ENCODE data around the gene KLHDC7B.

Gene KLHDC7B

DNA sequence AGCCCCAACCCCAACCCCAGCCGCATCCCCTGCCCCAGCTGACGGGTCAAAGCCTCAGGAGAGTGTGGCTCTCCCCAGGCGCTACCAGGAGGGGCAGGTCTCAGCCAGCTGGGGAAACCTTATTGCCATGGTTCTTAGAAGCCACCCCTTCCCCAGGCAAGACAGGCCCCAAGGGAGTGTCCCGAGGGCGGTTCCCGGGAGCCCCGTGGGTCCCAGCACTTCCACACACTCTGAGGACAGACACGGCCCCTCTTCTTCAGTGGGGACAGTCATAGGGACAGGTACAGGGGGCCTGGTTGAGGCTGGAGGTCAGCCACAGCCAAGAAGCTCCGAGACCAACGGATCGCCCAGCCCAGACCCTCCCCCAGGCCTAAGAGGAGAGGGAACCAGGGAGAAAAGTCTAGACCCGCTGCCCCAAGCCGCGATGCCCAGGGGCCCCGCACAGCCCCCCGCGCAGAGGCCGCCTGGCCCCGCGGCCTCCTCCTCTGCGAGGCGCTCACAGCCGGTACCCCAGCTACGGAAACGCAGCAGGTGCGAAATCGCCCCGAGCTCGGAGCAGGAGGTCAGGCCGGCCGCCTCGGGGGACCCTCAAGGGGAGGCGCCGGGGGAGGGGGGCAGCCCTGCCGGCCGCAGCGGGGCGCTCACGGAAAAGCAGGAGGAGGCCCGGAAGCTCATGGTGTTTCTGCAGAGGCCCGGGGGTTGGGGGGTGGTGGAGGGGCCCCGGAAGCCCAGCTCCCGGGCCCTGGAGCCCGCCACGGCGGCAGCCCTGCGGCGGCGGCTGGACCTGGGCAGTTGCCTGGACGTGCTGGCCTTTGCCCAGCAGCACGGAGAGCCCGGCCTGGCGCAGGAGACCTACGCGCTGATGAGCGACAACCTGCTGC lies 2.6 kb downstream of the KLHDC7B start:
- no peak for DNase-seq (ENCODE audit: low spot score)

DNA sequence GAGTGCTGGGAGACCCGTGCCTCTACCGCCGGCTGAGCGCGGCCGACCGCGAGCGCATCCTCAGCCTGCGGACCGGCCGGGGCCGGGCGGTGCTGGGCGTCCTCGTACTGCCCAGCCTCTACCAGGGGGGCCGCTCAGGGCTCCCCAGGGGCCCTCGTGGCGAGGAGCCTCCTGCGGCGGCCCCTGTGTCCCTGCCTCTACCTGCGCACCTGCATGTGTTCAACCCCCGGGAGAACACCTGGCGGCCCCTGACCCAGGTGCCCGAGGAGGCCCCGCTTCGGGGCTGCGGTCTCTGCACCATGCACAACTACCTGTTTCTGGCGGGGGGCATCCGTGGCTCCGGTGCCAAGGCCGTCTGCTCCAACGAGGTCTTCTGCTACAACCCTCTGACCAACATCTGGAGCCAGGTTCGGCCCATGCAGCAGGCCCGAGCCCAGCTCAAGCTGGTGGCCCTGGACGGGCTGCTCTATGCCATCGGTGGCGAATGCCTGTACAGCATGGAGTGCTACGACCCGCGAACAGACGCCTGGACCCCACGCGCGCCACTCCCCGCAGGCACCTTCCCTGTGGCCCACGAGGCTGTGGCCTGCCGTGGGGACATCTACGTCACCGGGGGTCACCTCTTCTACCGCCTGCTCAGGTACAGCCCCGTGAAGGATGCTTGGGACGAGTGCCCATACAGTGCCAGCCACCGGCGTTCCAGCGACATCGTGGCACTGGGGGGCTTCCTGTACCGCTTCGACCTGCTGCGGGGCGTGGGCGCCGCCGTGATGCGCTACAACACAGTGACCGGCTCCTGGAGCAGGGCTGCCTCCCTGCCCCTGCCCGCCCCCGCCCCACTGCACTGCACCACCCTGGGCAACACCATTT lies 3.5 kb downstream of the KLHDC7B start:
- no peak for DNase-seq (ENCODE audit: low spot score)

DNA sequence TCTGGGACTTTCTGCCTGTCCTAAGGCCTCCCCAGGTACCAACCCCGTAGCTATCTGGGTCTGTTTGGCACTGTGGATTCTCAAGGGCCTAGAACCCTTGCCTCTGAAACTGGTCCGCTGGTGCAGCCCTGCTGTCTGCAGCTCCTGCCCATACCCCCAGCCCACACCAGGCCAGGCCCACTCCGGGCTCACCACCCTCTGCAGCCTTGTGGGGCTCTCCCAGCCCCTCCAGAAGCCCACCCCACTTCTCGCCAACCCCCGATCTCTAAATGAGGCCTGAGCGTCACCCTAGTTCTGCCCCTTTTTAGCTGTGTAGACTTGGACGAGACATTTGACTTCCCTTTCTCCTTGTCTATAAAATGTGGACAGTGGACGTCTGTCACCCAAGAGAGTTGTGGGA lies 4.7 kb downstream of the KLHDC7B start:
- no peak for DNase-seq (ENCODE audit: low spot score)

DNA sequence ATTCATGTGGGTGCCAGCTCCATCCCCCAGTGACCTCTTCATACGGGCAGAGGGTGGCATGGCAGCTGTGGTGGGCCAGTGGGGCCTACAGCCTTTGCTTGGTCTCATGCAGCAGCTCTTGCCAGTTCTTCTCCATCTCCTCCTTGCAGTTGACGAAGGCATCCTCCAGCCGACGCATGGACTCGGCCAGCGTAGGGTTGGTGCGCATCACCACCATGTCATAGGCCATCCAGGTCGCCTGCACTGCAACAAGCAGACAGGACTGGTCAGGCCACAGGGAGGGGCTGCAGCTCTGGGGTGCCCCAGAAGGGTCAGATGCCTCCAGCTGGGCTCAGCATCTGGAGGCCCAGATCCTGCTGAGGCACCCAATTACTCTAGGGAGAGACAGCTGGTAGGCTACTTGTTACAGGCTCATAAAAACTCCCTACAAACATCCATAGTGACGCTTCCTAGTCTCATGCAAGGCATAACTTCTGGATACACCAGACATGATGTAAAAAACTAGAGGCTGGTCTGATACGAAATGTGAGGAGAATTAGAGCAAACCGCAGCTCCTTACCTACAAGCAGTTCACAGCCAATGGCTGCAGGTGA lies 5.6 kb downstream of the KLHDC7B start:
- DNase-seq (ENCODE audit: low spot score), result no peak

GRCh38 chr22:50553310-50553709 lies 7.6 kb downstream of the KLHDC7B start:
- DNase-seq (ENCODE audit: low spot score), result no peak

DNA sequence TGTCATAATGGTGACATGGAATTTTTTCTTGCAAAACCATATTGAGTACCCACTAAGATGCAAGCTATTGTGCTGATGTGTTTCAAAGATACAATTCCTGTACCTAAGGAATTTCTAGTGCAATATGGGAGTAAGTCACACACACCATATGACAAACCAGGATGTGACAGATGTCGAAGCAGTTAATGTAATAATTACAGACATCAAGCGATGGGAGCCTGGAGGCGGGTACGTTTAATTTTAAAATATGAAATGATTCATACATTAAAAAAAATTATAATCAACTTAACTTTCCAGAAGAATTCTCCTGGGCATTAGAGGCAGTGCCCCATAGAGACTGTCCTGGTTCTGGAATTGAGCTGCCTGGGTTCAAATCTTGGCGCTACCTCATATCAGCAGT lies 11.0 kb downstream of the KLHDC7B start:
- DNase-seq (ENCODE audit: low spot score), result no peak

DNA sequence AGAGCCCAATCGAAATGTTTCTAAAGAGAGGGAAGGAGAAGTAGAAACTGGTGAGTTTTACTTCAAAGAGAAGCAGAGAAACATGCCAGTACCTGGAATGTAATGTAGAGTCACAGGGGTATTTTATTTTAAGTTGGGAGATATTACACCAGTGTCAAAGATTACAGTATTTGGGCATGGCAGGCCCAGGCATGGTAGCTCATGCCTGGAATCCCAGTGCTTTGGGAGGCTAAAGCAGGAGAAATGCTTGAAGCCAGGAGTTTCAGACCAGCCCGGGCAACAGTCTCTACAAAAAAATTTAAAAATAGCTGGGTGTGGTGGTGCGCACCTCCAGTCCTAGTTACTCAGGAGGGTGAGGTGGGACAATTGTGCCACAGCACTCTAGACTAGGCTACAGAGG lies 14.3 kb downstream of the KLHDC7B start:
- no peak for DNase-seq (ENCODE audit: low spot score)

DNA sequence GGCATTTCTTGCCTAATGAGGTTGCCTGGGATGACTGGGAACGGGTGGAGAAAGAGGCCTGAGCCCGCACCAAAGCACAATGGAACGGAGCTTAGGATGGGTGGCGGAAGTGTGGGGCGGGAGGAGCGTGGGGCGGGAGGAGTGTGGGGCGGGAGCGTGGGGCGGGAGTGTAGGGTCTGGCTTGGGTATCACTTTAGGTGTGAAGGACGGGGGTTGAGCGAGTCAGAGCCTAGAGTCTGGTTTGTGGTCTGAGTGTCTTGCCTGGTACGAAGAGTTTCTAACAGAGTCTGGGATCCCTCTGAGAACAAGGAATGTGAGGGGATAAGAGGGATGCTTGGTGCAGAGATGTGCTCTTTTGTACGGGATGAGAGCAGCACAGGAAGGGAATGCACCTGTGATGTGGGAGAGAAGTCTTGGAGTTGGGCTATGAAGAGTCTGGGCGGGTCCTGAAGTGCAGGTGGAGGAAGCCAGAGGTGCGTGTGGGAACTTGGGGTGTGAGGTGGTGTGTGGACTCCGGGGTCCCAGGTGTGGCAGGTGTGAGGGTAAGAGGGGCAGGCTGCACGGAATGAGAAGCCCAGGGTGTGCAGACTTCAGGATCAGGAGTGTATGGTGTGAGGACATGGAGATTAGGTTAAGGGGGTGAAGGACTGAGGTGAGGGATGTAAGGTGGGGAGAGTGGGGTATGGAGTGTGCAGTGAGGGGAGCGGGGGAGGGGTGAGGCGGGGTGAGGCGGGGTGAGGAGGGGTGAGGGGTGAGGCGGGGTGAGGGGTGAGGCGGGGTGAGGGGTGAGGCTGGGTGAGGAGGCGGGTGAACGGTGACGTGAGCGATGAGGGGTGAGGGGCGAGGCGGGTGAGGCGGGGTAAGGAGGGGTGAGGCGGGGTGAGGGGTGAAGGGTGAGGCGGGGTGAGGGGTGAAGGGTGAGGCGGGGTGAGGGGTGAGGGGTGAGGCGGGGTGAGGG lies 16.0 kb downstream of the KLHDC7B start:
- no peak for DNase-seq (ENCODE audit: low spot score)

GRCh38 chr22:50562523-50563412 lies 17.1 kb downstream of the KLHDC7B start, which contains the start of gene SYCE3:
Gene SYCE3, minus strand, starts transcription at chr22:50562919. Its CDS starts 6,514 bp downstream, at chr22:50556405.
- DNase-seq (ENCODE audit: low spot score), result peak; percentile 88

DNA sequence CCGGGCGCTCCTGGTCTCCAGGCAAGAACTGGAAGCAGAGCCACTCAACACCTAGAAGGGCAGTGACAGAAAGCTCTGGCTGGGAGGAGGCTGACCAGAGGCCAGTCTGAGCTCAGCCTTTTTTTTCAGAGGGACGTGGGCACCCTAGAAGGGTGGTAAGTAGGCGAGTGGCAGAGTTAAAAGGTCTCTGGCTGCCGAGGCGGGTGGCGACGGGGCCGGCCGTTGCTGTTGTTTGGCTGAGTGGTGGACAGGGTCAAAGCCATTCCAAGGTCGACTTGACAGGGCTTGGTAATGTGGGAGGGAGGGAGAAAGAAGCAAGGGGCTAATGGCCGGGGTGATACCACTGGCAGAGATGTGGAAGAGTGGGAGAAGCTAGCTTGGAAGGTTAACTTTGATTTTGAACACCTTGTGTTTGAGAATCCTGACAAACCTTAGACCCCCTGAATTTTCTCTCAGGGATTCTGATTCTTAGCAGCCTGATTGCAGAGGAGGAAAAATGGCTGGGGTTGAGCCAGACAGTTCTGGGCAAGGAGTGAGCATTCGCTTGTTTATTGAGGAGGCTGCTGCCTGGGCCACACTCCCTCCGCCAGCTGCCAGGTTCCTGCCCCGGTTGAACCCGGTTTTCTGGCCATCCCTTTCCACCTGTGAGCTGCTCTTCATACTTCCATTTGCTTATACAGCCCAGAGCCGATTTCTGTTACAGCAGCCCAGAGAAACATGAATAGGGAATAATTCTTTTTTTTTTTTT lies 17.9 kb downstream of the KLHDC7B start:
- DNase-seq (ENCODE audit: low spot score), result no peak

GRCh38 chr22:50564289-50564688 lies 18.6 kb downstream of the KLHDC7B start:
- DNase-seq (ENCODE audit: low spot score), result no peak

DNA sequence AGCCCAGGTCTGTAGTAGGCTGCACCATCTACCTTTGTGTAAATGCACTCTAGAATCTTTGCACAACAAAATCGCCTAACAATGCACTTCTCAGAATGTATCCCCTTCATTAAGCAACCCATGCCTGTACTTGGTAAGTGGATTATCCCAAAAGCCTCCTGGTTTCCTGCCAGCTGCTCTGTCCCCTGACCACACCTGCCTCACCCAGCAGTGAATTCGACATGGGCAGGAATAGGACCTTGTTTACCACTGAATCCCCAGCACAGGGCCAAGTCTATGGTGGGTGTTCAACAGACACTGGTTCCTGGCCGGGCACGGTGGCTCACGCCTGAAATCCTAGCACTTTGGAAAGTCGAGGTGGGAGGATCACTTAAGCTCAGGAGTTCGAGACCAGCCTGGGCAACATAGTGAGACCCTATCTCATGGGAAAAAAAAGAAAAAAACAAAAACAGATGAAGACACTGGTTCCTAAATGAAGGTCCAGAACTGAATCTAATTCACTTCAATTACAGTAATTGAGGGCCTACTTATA lies 22.1 kb downstream of the KLHDC7B start:
- no peak for DNase-seq (ENCODE audit: low spot score)

DNA sequence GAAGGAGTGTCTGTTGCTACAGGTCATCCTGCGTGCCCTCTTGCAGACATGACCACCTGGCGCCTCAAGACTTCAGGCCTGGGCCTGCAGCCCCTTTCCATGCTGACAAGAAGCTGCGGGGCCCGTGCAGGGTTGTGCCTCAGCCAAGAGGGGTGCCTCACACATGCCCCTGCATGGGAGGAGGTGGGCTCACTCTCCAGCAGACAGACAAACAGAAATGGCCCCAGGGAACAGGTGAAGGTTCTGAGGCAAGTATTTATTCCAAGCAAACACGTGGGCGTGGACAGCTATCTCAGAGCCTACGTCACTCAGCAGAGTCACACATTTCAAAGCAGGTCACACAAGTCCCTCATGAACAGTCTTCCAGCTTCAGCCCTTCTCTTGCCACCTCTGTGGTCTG lies 22.9 kb downstream of the KLHDC7B start:
- no peak for DNase-seq (ENCODE audit: low spot score)

DNA sequence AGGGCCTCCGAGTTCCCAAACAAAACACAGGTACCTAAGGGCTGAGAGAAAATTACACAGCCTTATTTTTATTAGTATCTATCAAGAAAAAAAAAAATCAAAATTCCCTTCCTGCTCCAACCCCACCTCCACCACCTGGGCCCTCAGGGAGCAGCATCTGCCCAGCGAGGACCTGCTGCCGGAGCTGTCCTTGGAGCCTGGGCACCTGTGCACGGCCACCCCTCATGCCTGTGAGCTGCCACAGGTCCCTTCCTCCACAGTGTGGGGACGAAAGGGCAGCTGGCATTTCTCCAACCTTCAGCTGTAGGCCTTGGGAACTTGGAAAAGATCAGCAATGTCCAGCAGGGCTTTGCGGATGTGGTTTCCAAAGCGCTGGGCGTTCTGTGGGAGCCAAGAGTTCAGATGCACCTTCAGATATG lies 23.4 kb downstream of the KLHDC7B start:
- DNase-seq (ENCODE audit: low spot score), result no peak

DNA sequence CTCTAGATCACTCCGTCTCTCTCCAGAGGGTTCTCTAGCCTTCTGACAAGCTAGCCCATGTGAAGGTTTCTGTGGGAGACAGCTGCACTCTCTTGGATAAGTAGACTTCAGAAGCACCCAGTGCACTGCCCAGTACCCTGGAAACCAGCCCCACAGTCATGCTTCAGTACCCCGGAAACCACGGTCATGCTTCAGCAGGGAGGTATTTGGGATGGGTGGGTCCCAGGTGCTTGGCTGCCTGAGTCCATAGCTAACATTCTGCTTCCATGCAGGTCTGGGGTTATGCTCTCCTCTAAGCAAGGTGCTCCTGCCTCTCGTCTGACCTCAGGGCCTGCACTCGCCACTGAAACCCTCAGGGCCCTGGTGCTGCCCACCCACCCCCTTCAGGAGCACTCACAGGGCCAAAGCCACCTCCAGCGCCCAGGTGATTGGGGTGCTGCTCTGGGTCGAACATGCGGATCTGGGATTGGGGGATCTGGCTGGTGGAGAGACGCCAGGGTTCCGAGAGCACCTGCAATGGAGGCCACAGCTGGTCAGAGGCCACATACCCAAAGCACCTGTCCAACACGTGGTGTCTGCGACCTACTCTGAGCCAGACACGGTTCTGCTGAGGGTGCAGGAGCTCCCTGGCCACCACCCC lies 24.3 kb downstream of the KLHDC7B start:
- DNase-seq (ENCODE audit: low spot score), result no peak

DNA sequence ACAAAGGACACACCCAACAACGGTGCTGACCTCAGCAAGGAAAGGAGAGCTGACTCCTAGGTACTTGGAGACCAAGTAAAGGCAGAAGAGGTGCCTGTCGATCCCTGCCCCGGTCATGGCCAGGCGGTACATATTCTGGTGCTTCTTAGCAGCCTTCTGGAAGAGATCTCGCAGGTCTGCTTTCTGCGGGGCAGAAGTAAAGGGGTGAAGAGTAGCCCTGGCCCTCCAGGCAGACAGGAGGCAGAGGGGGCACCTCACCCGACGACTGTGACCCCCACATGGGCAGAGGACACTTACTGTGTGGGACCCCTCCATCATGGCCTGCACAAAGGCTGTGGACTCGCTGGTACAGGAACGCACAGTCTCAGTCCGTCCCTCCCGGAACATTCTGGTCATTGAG lies 25.2 kb downstream of the KLHDC7B start:
- DNase-seq (ENCODE audit: low spot score), result no peak

DNA sequence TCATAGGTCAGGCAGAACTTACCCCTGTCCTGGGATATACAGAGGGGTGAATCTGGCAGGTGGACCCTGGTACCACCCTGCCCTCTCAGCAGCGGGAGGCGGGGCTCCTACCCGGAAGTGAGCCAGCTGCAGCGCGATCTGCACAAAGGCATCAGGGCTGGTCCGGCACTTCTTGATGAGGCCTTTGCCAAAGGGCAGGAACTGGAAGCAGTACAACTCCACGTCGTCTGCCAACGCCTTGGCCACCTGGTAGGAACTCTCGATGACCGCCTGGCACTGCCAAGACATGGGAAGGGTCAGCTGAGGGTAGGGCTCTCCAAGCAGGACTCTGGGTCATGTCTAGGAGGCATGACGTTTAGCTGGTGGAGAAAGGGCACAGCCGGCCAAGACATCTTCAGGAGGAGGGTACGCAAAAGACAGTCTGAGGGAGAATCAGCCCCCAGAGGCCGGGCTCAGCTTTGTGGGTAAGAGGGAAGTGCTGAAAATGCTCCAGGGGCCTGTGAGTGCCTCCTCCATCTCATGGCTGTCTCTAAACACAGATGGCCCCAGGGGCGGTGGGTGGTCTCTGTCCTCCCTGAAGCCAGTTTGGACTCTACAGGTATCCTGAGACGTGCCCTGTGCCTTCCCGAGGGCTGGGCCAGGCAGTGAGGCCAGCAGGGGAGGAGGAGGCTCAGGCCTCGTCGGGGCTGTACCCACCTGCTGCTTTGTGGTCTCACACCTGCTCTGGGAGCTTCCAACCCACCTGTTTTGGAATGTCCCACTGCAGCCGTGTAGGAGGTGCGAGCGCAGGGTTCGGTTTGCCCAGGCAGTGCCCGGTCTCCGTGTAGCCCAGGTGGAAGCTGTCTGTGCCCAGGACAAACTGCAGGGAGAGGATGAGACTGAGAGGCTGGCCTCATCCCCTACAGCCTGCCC lies 25.8 kb downstream of the KLHDC7B start:
- no peak for DNase-seq (ENCODE audit: low spot score)

GRCh38 chr22:50572965-50573364 lies 27.3 kb downstream of the KLHDC7B start:
- DNase-seq (ENCODE audit: low spot score), result no peak
